ENCODE measurements around the gene CHST11.

Gene CHST11

GRCh38 chr12:104602896-104603295 is 146.1 kb downstream of the CHST11 start:
- Histone ChIP-seq H3F3A (ENCODE audit: insufficient read depth) (no peaks in the 10 kb centered on the region), H3K27ac (ENCODE audit: low read depth, low read length) (no peak overlapping the region), H3K9me2 (replicated peaks; ENCODE audit: insufficient read depth, low read length) (no peaks in the 10 kb centered on the region), H2AFZ (ENCODE audit: low read depth, low read length, severe bottlenecking) (no peak overlapping the region), H3K79me2 (ENCODE audit: insufficient read depth, low read length) (no peaks in the 10 kb centered on the region), H3K36me3 (ENCODE audit: low read length) (no peaks in the 10 kb centered on the region), H3K27me3 (ENCODE audit: low read length) (no peaks in the 10 kb centered on the region), H4K20me1 (ENCODE audit: low read depth, low read length) (no peaks in the 10 kb centered on the region), H3K4me3 (ENCODE audit: insufficient read depth, low read length, poor library complexity, severe bottlenecking) (no peak overlapping the region), H3K9ac (ENCODE audit: low read length) (no peak overlapping the region), H3K9me3 (ENCODE audit: insufficient read depth, low read length) (no peaks in the 10 kb centered on the region), H3K4me2 (ENCODE audit: low read depth, low read length, poor library complexity, severe bottlenecking) (no peak overlapping the region)
- no peak for TF ChIP-seq CTCF (IDR thresholded peaks at IDR 0.05; ENCODE audit: insufficient read depth, low read length, poor library complexity, severe bottlenecking)
- TF ChIP-seq EZH2phosphoT487 (conservative IDR thresholded peaks at IDR 0.05; ENCODE audit: low read length), result no peak

GRCh38 chr12:104603545-104603973 is 146.8 kb downstream of the CHST11 start:
- no peak overlapping the region for H2AFZ ChIP-seq (ENCODE audit: low read depth, low read length, severe bottlenecking)
- H3K4me3 ChIP-seq (ENCODE audit: insufficient read depth, low read length, poor library complexity, severe bottlenecking), result no peak overlapping the region
- H3K27ac ChIP-seq (ENCODE audit: low read depth, low read length), result no peak overlapping the region

GRCh38 chr12:104604070-104604994 is 147.6 kb downstream of the CHST11 start:
- no peaks in the 10 kb centered on the region for H3K36me3 ChIP-seq (ENCODE audit: low read length)
- H3F3A ChIP-seq (ENCODE audit: insufficient read depth), result no peaks in the 10 kb centered on the region
- no peaks in the 10 kb centered on the region for H3K79me2 ChIP-seq (ENCODE audit: insufficient read depth, low read length)
- H3K4me2 ChIP-seq (ENCODE audit: low read depth, low read length, poor library complexity, severe bottlenecking), result peak overlapping the region; percentile 47
- TF ChIP-seq EZH2phosphoT487 (conservative IDR thresholded peaks at IDR 0.05; ENCODE audit: low read length), result no peak
- TF ChIP-seq CTCF (IDR thresholded peaks at IDR 0.05; ENCODE audit: insufficient read depth, low read length, poor library complexity, severe bottlenecking), result no peak
- no peaks in the 10 kb centered on the region for H3K9me2 ChIP-seq (replicated peaks; ENCODE audit: insufficient read depth, low read length)
- H3K4me3 ChIP-seq (ENCODE audit: insufficient read depth, low read length, poor library complexity, severe bottlenecking), result no peak overlapping the region
- no peak overlapping the region for H2AFZ ChIP-seq (ENCODE audit: low read depth, low read length, severe bottlenecking)
- H4K20me1 ChIP-seq (ENCODE audit: low read depth, low read length), result no peaks in the 10 kb centered on the region
- H3K9ac ChIP-seq (ENCODE audit: low read length), result no peak overlapping the region
- no peak overlapping the region; the same call in 1 of the 2 replicates for H3K27ac ChIP-seq (ENCODE audit: low read depth, low read length)
- H3K27me3 ChIP-seq (ENCODE audit: low read length), result no peaks in the 10 kb centered on the region
- H3K9me3 ChIP-seq (ENCODE audit: insufficient read depth, low read length), result no peaks in the 10 kb centered on the region

More at GRCh38 chr12:104603545-104603973, 146.8 kb downstream of the CHST11 start:
- H3K4me2 ChIP-seq (ENCODE audit: low read depth, low read length, poor library complexity, severe bottlenecking), result no peak overlapping the region
- no peak overlapping the region for H3K9ac ChIP-seq (ENCODE audit: low read length)
- H3K79me2 ChIP-seq (ENCODE audit: insufficient read depth, low read length), result no peaks in the 10 kb centered on the region
- H3K9me2 ChIP-seq (replicated peaks; ENCODE audit: insufficient read depth, low read length), result no peaks in the 10 kb centered on the region
- H3F3A ChIP-seq (ENCODE audit: insufficient read depth), result no peaks in the 10 kb centered on the region
- H3K27me3 ChIP-seq (ENCODE audit: low read length), result no peaks in the 10 kb centered on the region
- H3K9me3 ChIP-seq (ENCODE audit: insufficient read depth, low read length), result no peaks in the 10 kb centered on the region
- TF ChIP-seq EZH2phosphoT487 (conservative IDR thresholded peaks at IDR 0.05; ENCODE audit: low read length), result no peak
- TF ChIP-seq CTCF (IDR thresholded peaks at IDR 0.05; ENCODE audit: insufficient read depth, low read length, poor library complexity, severe bottlenecking), result no peak
- H3K36me3 ChIP-seq (ENCODE audit: low read length), result no peaks in the 10 kb centered on the region
- H4K20me1 ChIP-seq (ENCODE audit: low read depth, low read length), result no peaks in the 10 kb centered on the region
